ENCODE results near the gene ABCG1. TPM values are rescaled to one million over a fixed set of nuclear protein-coding genes. Genes with fewer than 3 reads are reported as not detected.

Gene ABCG1
- total and polyA plus RNA-seq, 2 of the 4 experiments (the other 2 are of a cell fraction): 0.19 to 0.36 TPM

GRCh38 chr21:42313501-42313969 is 94.6 kb downstream of the ABCG1 start:
- Histone ChIP-seq H3K27me3 (ENCODE audit: control insufficient read depth, insufficient read depth, low read length) (peaks cover 61% of the 10 kb centered on the region; the same call in 1 of the 2 replicates), H2AK9ac (replicated peaks; ENCODE audit: low read depth, low read length, poor library complexity) (no peak overlapping the region), H3K14ac (replicated peaks; ENCODE audit: low read depth, low read length) (no peak overlapping the region), H3K4me1 (ENCODE audit: control insufficient read depth, insufficient read depth, low read length) (no peaks in the 10 kb centered on the region; the same call in 1 of the 2 replicates), H3K9me1 (ENCODE audit: insufficient read depth, low read length) (no peaks in the 10 kb centered on the region; the same call in 1 of the 2 replicates), H3K79me1 (ENCODE audit: low read depth in 1 of 2, low read length in 2 of 2) (no peaks in the 10 kb centered on the region), H2AK5ac (ENCODE audit: low read depth, low read length) (no peak overlapping the region), H2BK120ac (ENCODE audit: low read depth, low read length) (no peak overlapping the region), H3K23ac (ENCODE audit: low read depth, low read length) (no peak overlapping the region), H3K9ac (ENCODE audit: low read depth, low read length) (no peak overlapping the region), H3K4ac (ENCODE audit: low read depth, low read length) (no peak overlapping the region), H4K20me1 (ENCODE audit: insufficient read depth, low read length) (no peaks in the 10 kb centered on the region), H4K5ac (ENCODE audit: low read depth, low read length) (no peak overlapping the region), H3K9me3 (ENCODE audit: control insufficient read depth, insufficient read depth, low read length) (no peaks in the 10 kb centered on the region), H3K56ac (ENCODE audit: extremely low read depth, insufficient read depth, low read length) (no peak overlapping the region), H2BK15ac (ENCODE audit: low read depth, low read length) (no peak overlapping the region), H3K4me2 (ENCODE audit: low read depth, low read length) (no peak overlapping the region), H2BK5ac (ENCODE audit: low read depth, low read length, poor library complexity, severe bottlenecking) (no peak overlapping the region), H2AFZ (replicated peaks; ENCODE audit: low read length, poor library complexity) (no peak overlapping the region), H2BK20ac (ENCODE audit: low read depth, low read length) (no peak overlapping the region), H3K4me3 (ENCODE audit: insufficient read depth, low read depth, low read length) (no peak overlapping the region), H4K91ac (ENCODE audit: insufficient read depth, low read depth, low read length) (no peak overlapping the region), H3K27ac (ENCODE audit: insufficient read depth, low read length) (no peak overlapping the region), H3K36me3 (ENCODE audit: control insufficient read depth, insufficient read depth, low read length) (no peaks in the 10 kb centered on the region), H3K18ac (ENCODE audit: low read depth, low read length) (no peak overlapping the region), H4K8ac (ENCODE audit: low read depth in 2 of 2, low read length in 2 of 2) (no peak overlapping the region)
- POLR2A ChIA-PET (ENCODE audit: unreplicated experiment): no interaction called here
- dilution Hi-C loops (cut with HindIII; ENCODE audit: low sequenced_read_pairs, unreplicated experiment): no loop called here
- intact Hi-C loops (cut with micrococcal nuclease): no loop called here
- WGBS, 2 experiments (ENCODE audit: extremely low coverage in 2 of 2, insufficient read length in 1 of 2): 17% methylated on average over 6 of the region's 13 CpGs; no CpG with 5 or more reads in 1 of the 2 experiments
- DNase-seq (no peak), ATAC-seq (ENCODE audit: low read depth) (no peak)
- BruUV-seq (replicated peaks): no TSS peak
- in situ Hi-C loops (cut with MboI; ENCODE audit: low sequenced_read_pairs): no loop called here
- CTCF ChIA-PET: no interaction called here
- TF ChIP-seq FOS (IDR thresholded peaks at IDR 0.05; ENCODE audit: low read depth, low read length) (no peak), MAZ (IDR thresholded peaks at IDR 0.05; ENCODE audit: borderline replicate concordance, low read depth, low read length) (no peak), MAFK (IDR thresholded peaks at IDR 0.05; ENCODE audit: low read depth, low read length) (no peak), MXI1 (IDR thresholded peaks at IDR 0.05; ENCODE audit: borderline replicate concordance, low read depth, low read length) (no peak), USF2 (IDR thresholded peaks at IDR 0.05; ENCODE audit: low read depth, low read length) (no peak), RAD21 (IDR thresholded peaks at IDR 0.05; ENCODE audit: low read length) (no peak), CEBPB (IDR thresholded peaks at IDR 0.05; ENCODE audit: low read depth, low read length) (no peak), SMC3 (IDR thresholded peaks at IDR 0.05; ENCODE audit: low read depth, low read length) (no peak), RCOR1 (IDR thresholded peaks at IDR 0.05; ENCODE audit: insufficient replicate concordance, low read length) (no peak), BHLHE40 (IDR thresholded peaks at IDR 0.05; ENCODE audit: low read depth, low read length) (no peak)
